HG02678 (cell line): Measurements from ENCODE around the gene SIRT1.
"Not testable (repeated sequence)": the region's sequence is repeated elsewhere in the genome, so short reads cannot be mapped to it uniquely, and the experiment has no call there.

Experiments used
- ATAC-seq: cut with Tn5 transposase; IDR thresholded peaks from one replicate; pipeline ENCODE4 v1.9.1; 2021; ENCODE audit warnings: mild to moderate bottlenecking, moderate library complexity; ENCODE audit not compliant: unreplicated experiment

Gene SIRT1

GRCh38 chr10:67955614-67956013 lies 71.2 kb downstream of the SIRT1 start:
- no peak for ATAC-seq

- no peak for ATAC-seq
These were observed 75.5 kb downstream of the SIRT1 start for GRCh38 chr10:67959839-67960476.

GRCh38 chr10:67965456-67965855 lies 81.0 kb downstream of the SIRT1 start:
- ATAC-seq = no peak

GRCh38 chr10:67966035-67966434 lies 81.6 kb downstream of the SIRT1 start:
- not testable (repeated sequence) for ATAC-seq
